Mucosa of rectum (tissue), 2 donors: ENCODE data around the gene DOHH.
"Not testable (repeated sequence)": the region's sequence is repeated elsewhere in the genome, so short reads cannot be mapped to it uniquely, and the experiment has no call there.

ENCODE experiments used
- H3K27ac ChIP-seq, 2 donors: one replicate each; pipeline ENCODE4 v1.7.0; 2013; ENCODE audit warnings: inconsistent platforms in 2 of 2, low read depth in 2 of 2, low read length in 2 of 2
- H3K27me3 ChIP-seq, 2 donors: one replicate each; pipeline ENCODE4 v1.7.0; 2013; ENCODE audit warnings: low read length in 2 of 2; ENCODE audit not compliant: control insufficient read depth in 2 of 2, insufficient read depth in 2 of 2
- H3K36me3 ChIP-seq, 2 donors: one replicate each; pipeline ENCODE4 v1.7.0; 2013; ENCODE audit warnings: low read length in 2 of 2; ENCODE audit not compliant: control insufficient read depth in 2 of 2, insufficient read depth in 2 of 2
- H3K4me1 ChIP-seq, 2 donors: one replicate each; pipeline ENCODE4 v1.7.0; 2013; ENCODE audit warnings: low read length in 2 of 2, mild to moderate bottlenecking in 1 of 2; ENCODE audit not compliant: control insufficient read depth in 2 of 2, insufficient read depth in 2 of 2
- H3K4me3 ChIP-seq, 2 donors: one replicate each; pipeline ENCODE4 v1.7.0; 2013; ENCODE audit warnings: low read length in 2 of 2
- H3K9ac ChIP-seq, 2 donors: one replicate each; pipeline ENCODE4 v1.7.0; 2013; ENCODE audit warnings: low read length in 2 of 2, low read depth in 1 of 2, mild to moderate bottlenecking in 1 of 2
- H3K9me3 ChIP-seq, 2 donors: one replicate each; pipeline ENCODE4 v1.7.0; 2013; ENCODE audit warnings: low read length in 2 of 2; ENCODE audit not compliant: control insufficient read depth in 2 of 2
- donor health status: healthy.
- donor health status: Normal muscosa, but diverticular disease.

DOHH gene

DNA sequence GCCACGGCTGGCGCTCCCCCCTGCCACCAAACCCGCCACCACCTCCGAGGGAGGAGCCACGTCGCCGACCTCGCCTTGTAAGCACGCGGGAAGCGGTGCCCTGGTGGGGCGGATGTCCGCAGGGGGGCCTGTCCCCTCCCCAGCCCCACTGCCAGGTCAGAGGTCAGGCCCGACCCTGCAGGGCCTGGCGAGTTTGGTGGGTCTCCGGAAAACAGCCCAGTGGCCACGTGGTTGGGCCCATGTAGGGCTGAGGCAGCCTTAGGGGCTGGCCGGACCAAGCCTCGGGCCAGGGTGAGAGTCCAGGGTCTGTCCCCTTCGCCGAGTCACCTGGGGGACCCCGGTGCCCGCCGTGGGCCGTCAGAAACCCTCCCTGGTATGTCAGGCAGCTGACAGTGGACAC lies 46.6 kb downstream of the DOHH start:
- H3K36me3 ChIP-seq = peaks cover 18 to 23% of the 10 kb centered on the region in 2 donors
- peaks cover 2 to 5% of the 10 kb centered on the region in 2 donors for H3K4me1 ChIP-seq
- no peaks in the 10 kb centered on the region for H3K9me3 ChIP-seq
- no peak overlapping the region for H3K9ac ChIP-seq
- no peaks in the 10 kb centered on the region for H3K27me3 ChIP-seq
- H3K4me3 ChIP-seq = no peak overlapping the region
- no peak overlapping the region for H3K27ac ChIP-seq

DNA sequence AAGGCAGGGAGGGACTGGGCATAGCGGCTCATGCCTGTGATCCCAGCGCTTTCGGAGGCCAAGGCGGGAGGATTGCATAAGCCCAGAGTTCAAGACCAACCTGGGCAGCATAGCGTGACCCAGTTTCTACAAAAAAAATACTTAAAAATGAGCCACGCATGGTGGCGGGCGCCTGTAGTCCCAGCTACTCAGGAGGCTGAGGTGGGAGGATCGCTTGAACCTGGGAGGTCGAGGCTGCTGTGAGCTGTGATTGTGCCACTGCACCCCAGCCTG lies 47.6 kb downstream of the DOHH start:
- not testable (repeated sequence) for H3K9me3 ChIP-seq, H3K4me3 ChIP-seq, H3K9ac ChIP-seq, H3K4me1 ChIP-seq, H3K27me3 ChIP-seq, H3K27ac ChIP-seq
- peaks cover 18 to 28% of the 10 kb centered on the region in 2 donors for H3K36me3 ChIP-seq

- Histone ChIP-seq H3K4me1 (peaks cover 2% of the 10 kb centered on the region in 2 donors), H3K27ac (no peak overlapping the region), H3K36me3 (peaks cover 18 to 28% of the 10 kb centered on the region in 2 donors)
Measured at GRCh38 chr19:3452171-3452941, 48.1 kb downstream of the DOHH start.

GRCh38 chr19:3451451-3451866 lies 49.0 kb downstream of the DOHH start:
- Histone ChIP-seq H3K9ac (no peak overlapping the region), H3K36me3 (peaks cover 18 to 21% of the 10 kb centered on the region in 2 donors), H3K27me3 (no peaks in the 10 kb centered on the region)

More at GRCh38 chr19:3452171-3452941, 48.1 kb downstream of the DOHH start:
- Histone ChIP-seq H3K27me3 (no peaks in the 10 kb centered on the region), H3K4me3 (no peak overlapping the region), H3K9ac (no peak overlapping the region), H3K9me3 (no peaks in the 10 kb centered on the region)

GRCh38 chr19:3450796-3451411 lies 49.6 kb downstream of the DOHH start:
- peaks cover 18 to 21% of the 10 kb centered on the region in 2 donors for H3K36me3 ChIP-seq
- no peak overlapping the region for H3K4me3 ChIP-seq
- H3K27ac ChIP-seq = peak overlapping the region; percentile 29 to 32
- no peaks in the 10 kb centered on the region for H3K27me3 ChIP-seq
- no peak overlapping the region for H3K9ac ChIP-seq
- no peaks in the 10 kb centered on the region for H3K9me3 ChIP-seq
- no peaks in the 10 kb centered on the region for H3K4me1 ChIP-seq

More at GRCh38 chr19:3451451-3451866, 49.0 kb downstream of the DOHH start:
- Histone ChIP-seq H3K4me3 (no peak overlapping the region), H3K27ac (peak overlapping the region; percentile 29 to 32), H3K9me3 (no peaks in the 10 kb centered on the region), H3K4me1 (no peaks in the 10 kb centered on the region)

DNA sequence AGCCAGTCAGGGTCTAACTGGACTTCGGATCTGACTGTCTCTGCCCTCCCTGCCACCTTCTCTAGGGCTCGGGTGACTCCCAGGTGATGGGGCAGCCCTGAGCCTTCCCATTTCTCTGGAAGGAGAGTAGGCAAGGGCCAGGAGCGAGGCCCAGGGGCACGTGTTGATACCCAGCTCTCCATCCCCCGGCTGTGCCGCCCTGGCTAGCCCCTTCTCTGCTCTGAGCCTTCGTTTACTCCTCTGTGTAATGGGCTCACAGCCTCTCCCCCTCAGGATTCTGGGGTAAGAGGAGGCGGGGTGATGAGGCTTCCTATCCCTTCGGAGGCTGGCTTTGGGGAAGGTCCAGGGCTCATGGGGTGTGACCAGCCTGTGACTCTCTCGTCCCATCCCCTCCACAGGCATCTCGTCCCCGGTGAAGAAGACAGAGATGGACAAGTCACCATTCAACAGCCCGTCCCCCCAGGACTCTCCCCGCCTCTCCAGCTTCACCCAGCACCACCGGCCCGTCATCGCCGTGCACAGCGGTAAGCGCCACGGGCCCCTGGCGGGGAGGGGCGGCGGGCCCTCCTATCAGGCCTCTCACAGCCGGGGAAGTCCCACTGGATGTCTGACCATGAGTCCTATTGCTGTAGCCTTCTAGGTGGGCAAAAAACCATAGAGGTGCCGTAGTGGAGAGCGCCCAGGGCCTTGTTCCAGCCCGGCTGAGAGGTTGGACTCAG lies 51.7 kb downstream of the DOHH start:
- H3K4me1 ChIP-seq = no peaks in the 10 kb centered on the region
- peaks cover 14 to 18% of the 10 kb centered on the region in 2 donors for H3K36me3 ChIP-seq
- H3K9me3 ChIP-seq = no peaks in the 10 kb centered on the region
- no peak overlapping the region for H3K9ac ChIP-seq
- H3K4me3 ChIP-seq = no peak overlapping the region
- no peak overlapping the region for H3K27ac ChIP-seq
- H3K27me3 ChIP-seq = no peaks in the 10 kb centered on the region

DNA sequence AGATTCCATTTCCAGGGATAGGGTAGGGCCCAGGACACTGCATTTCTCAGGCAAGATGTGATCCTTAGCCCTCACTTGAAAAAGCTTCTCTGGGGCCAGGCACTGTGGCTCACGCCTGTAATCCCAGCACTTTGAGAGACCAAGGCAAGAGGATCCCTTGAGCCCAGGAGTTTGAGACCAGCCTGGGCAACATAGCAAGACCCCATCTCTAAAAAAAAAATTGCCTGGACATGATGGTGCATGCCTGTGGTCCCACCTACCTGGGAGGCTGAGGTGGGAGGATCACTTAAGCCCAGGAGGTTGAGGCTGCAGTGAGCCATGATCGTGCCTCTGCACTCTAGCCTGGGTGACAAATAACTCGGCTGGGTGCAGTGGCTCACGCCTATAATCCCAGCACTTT lies 53.8 kb downstream of the DOHH start:
- H3K9ac ChIP-seq, H3K4me3 ChIP-seq, H3K27ac ChIP-seq, H3K27me3 ChIP-seq, H3K9me3 ChIP-seq, H3K4me1 ChIP-seq: not testable (repeated sequence)
- H3K36me3 ChIP-seq = peaks cover 6 to 11% of the 10 kb centered on the region in 2 donors

- H3K4me3 ChIP-seq = no peak overlapping the region
- H3K9me3 ChIP-seq = no peaks in the 10 kb centered on the region
- H3K4me1 ChIP-seq = no peaks in the 10 kb centered on the region
- no peaks in the 10 kb centered on the region for H3K27me3 ChIP-seq
- H3K27ac ChIP-seq = no peak overlapping the region
- no peak overlapping the region for H3K9ac ChIP-seq
- peaks cover 9 to 11% of the 10 kb centered on the region in 2 donors for H3K36me3 ChIP-seq
Measured at GRCh38 chr19:3444695-3445234, 55.7 kb downstream of the DOHH start.

GRCh38 chr19:3443840-3444694 lies 56.4 kb downstream of the DOHH start:
- H3K27ac ChIP-seq = peak overlapping the region in 1 of 2 donors; percentile 15

More at GRCh38 chr19:3443840-3444694, 56.4 kb downstream of the DOHH start:
- Histone ChIP-seq H3K4me3 (no peak overlapping the region), H3K9me3 (no peaks in the 10 kb centered on the region), H3K27me3 (no peaks in the 10 kb centered on the region), H3K4me1 (no peaks in the 10 kb centered on the region), H3K9ac (no peak overlapping the region), H3K36me3 (peaks cover 9 to 11% of the 10 kb centered on the region in 2 donors)
